CD4-positive, CD25-positive, alpha-beta regulatory T cell (primary cell): ENCODE measurements around the gene USP46. TPM values are rescaled to one million over a fixed set of nuclear protein-coding genes. Genes with fewer than 3 reads are reported as not detected.

Experiments used
- ATAC-seq, 2 donors: fragments of 150-1000 bp; cut with Tn5 transposase; one replicate each; pipeline ENCODE4 v1.10.0; 2021; ENCODE audit warnings: low read depth in 2 of 2, moderate number of reproducible peaks in 2 of 2, moderate library complexity in 1 of 2
- DNase-seq, 3 donors: peaks; one replicate each; pipeline versions ENCODE4 v3.0.0 to v3.0.0-alpha.2; 2012 to 2022; ENCODE audit warnings: mixed read lengths in 1 of 3
- H3K27ac ChIP-seq: one replicate; pipeline ENCODE4 v1.7.0; 2013; ENCODE audit warnings: mild to moderate bottlenecking, low read length; ENCODE audit not compliant: insufficient read depth, poor library complexity, severe bottlenecking
- H3K27me3 ChIP-seq: one replicate; pipeline ENCODE4 v1.7.0; 2013; ENCODE audit warnings: low read length; ENCODE audit not compliant: control insufficient read depth, insufficient read depth
- H3K36me3 ChIP-seq: one replicate; pipeline ENCODE4 v1.7.0; 2013; ENCODE audit warnings: mild to moderate bottlenecking, low read length, moderate library complexity; ENCODE audit not compliant: control insufficient read depth, insufficient read depth
- H3K4me1 ChIP-seq: 2 replicates; pipeline ENCODE4 v1.7.0; 2013; ENCODE audit warnings: mild to moderate bottlenecking, low read length; ENCODE audit not compliant: insufficient read depth, control insufficient read depth, poor library complexity, severe bottlenecking
- H3K4me3 ChIP-seq: one replicate; pipeline ENCODE4 v1.7.0; 2013; ENCODE audit warnings: low read depth, mild to moderate bottlenecking, low read length, moderate library complexity
- H3K9me3 ChIP-seq, 2 experiments: 1 replicate in 1 of 2; 2 replicates in 1 of 2; pipeline ENCODE4 v1.7.0; 2013; ENCODE audit warnings: low read length in 2 of 2, mild to moderate bottlenecking in 1 of 2, moderate library complexity in 1 of 2; ENCODE audit not compliant: control insufficient read depth in 2 of 2
- H3K27ac Mint-ChIP-seq, 3 donors: one replicate each; pipeline ENCODE4 v1.8.0; 2020 to 2022; ENCODE audit warnings: mild to moderate bottlenecking in 3 of 3, mixed read lengths in 3 of 3, moderate library complexity in 2 of 3
- H3K27me3 Mint-ChIP-seq: one replicate; pipeline ENCODE4 v1.8.0; 2022; ENCODE audit warnings: mild to moderate bottlenecking, mixed read lengths
- H3K36me3 Mint-ChIP-seq: one replicate; pipeline ENCODE4 v1.8.0; 2020; ENCODE audit warnings: mixed read lengths
- H3K4me1 Mint-ChIP-seq, 4 donors: one replicate each; pipeline ENCODE4 v1.8.0; 2020 to 2022; ENCODE audit warnings: mixed read lengths in 4 of 4, mild to moderate bottlenecking in 1 of 4
- H3K4me3 Mint-ChIP-seq, 4 donors: one replicate each; pipeline ENCODE4 v1.8.0; 2020 to 2022; ENCODE audit warnings: mild to moderate bottlenecking in 4 of 4, mixed read lengths in 4 of 4, moderate library complexity in 3 of 4
- H3K9me3 Mint-ChIP-seq, 7 donors: one replicate each; pipeline ENCODE4 v1.8.0; 2020 to 2022; ENCODE audit warnings: mixed read lengths in 7 of 7, mild to moderate bottlenecking in 3 of 7, moderate library complexity in 2 of 7
- polyA plus RNA-seq, 4 donors: library from polyadenylated mRNA; unstranded; fragments of 300-500 nt; fragmentation: Illumina TruSeq; gene quantifications; one replicate each; pipeline ENCODE4 v1.2.3, GENCODE V29; 2021
- total RNA-seq: library from RNA; stranded (reverse); gene quantifications from one replicate; pipeline ENCODE4 v1.2.3, GENCODE V29; 2022

USP46 gene
- total and polyA plus RNA-seq, 5 donors from 2014 or later, result 0.32 to 9.6 (median 1.7) TPM

- DNase-seq (no peak), ATAC-seq (no peak)
- H3K4me3 ChIP-seq, result no peak overlapping the region
- H3K36me3 Mint-ChIP-seq, result no peaks in the 10 kb centered on the region
- no peaks in the 10 kb centered on the region for H3K9me3 ChIP-seq
- peaks cover 9% of the 10 kb centered on the region for H3K27me3 Mint-ChIP-seq
- no peaks in the 10 kb centered on the region for H3K4me1 Mint-ChIP-seq
- H3K4me3 Mint-ChIP-seq, result no peak overlapping the region
- H3K4me1 ChIP-seq, result no peaks in the 10 kb centered on the region
- H3K27ac ChIP-seq, result no peak overlapping the region
- no peaks in the 10 kb centered on the region for H3K27me3 ChIP-seq
- H3K9me3 Mint-ChIP-seq, result peaks cover 0 to 2% (median 0%) of the 10 kb centered on the region in 7 donors
- H3K36me3 ChIP-seq, result no peaks in the 10 kb centered on the region
- no peak overlapping the region for H3K27ac Mint-ChIP-seq
These were observed 80.2 kb downstream of the USP46 start for GRCh38 chr4:52578951-52579350.

DNA sequence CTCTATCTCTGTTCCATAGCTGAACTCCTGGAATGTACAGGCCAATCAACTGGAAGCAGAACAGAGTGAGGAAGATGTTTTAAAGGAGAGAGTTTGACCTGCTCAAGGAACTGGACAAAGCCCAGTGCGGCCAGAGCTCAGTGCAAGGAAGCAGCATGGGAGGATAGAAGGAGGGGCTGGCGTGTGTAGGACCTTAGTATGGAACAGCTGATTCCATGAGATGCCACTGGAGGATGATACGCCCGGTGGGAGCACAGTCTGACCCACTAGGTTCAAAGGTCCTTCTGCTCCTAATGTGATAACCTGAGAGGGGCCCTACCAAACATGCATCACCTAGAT is 81.5 kb downstream of the USP46 start:
- Mint-ChIP-seq H3K4me3 (no peak overlapping the region), H3K27me3 (peaks cover 9% of the 10 kb centered on the region)

GRCh38 chr4:52576961-52577623 is 82.0 kb downstream of the USP46 start:
- Histone ChIP-seq H3K4me1 (no peaks in the 10 kb centered on the region), H3K27ac (no peak overlapping the region), H3K36me3 (no peaks in the 10 kb centered on the region), H3K27me3 (no peaks in the 10 kb centered on the region), H3K9me3 (no peaks in the 10 kb centered on the region), H3K4me3 (no peak overlapping the region)
- Mint-ChIP-seq H3K27me3 (peaks cover 9% of the 10 kb centered on the region), H3K4me1 (no peaks in the 10 kb centered on the region), H3K27ac (no peak overlapping the region), H3K9me3 (peaks cover 0 to 2% (median 0%) of the 10 kb centered on the region in 7 donors), H3K4me3 (no peak overlapping the region), H3K36me3 (no peaks in the 10 kb centered on the region)
- no peak for DNase-seq
- no peak for ATAC-seq

More for the DNA sequence above, 81.5 kb downstream of the USP46 start:
- Mint-ChIP-seq H3K36me3 (no peaks in the 10 kb centered on the region), H3K9me3 (peaks cover 0 to 2% (median 0%) of the 10 kb centered on the region in 7 donors), H3K4me1 (no peaks in the 10 kb centered on the region), H3K27ac (no peak overlapping the region)
- no peak overlapping the region for H3K4me3 ChIP-seq
- DNase-seq, result no peak
- H3K36me3 ChIP-seq, result no peaks in the 10 kb centered on the region
- no peaks in the 10 kb centered on the region for H3K27me3 ChIP-seq
- ATAC-seq, result no peak
- no peaks in the 10 kb centered on the region for H3K4me1 ChIP-seq
- H3K9me3 ChIP-seq, result no peaks in the 10 kb centered on the region
- H3K27ac ChIP-seq, result no peak overlapping the region

DNA sequence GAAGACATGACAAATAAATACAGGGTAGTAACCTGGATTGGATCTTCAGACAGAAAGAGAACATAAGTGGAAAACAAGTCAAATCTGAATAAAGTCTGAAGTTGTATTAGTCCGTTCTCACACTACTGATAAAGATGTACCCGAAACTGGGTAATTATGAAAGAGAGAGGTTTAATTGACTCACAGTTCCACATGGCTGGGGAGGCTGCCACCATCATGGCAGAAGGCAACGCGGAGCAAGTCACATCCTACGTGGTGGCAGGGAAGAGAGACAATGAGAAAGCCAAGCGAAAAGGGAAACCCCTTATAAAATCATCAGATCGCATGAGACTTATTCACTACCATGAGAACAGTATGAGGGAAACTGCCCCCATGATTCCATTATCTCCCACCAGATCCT is 82.8 kb downstream of the USP46 start:
- Histone ChIP-seq H3K4me1 (no peaks in the 10 kb centered on the region), H3K9me3 (no peaks in the 10 kb centered on the region), H3K4me3 (no peak overlapping the region), H3K27ac (no peak overlapping the region), H3K36me3 (no peaks in the 10 kb centered on the region), H3K27me3 (no peaks in the 10 kb centered on the region)
- no peak overlapping the region for H3K4me3 Mint-ChIP-seq
- DNase-seq, result no peak
- no peaks in the 10 kb centered on the region for H3K36me3 Mint-ChIP-seq
- no peak overlapping the region for H3K27ac Mint-ChIP-seq
- ATAC-seq, result no peak
- H3K4me1 Mint-ChIP-seq, result no peaks in the 10 kb centered on the region
- H3K9me3 Mint-ChIP-seq, result peaks cover 0 to 2% (median 0%) of the 10 kb centered on the region in 7 donors
- peaks cover 7% of the 10 kb centered on the region for H3K27me3 Mint-ChIP-seq

DNA sequence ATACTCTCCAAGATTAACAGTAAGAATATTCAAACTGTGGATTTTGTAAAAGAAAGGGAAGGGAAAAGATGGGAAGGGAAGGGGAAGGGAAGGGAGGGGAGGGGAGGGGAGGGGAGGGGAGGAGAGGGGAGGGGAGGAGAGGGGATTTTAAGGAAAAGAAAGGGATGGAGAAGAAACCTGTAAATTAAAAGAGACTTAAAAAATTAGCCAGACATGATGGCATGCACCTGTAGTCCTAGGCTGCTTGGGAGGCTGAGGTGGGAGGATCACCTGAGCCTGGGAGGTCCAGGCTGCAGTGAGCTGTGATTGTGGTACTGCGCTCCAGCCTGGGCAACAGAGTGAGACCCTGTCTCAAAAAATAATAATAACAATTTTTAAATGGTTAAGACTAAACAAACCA is 83.7 kb downstream of the USP46 start:
- no peak for DNase-seq
- Histone ChIP-seq H3K4me1 (no peaks in the 10 kb centered on the region), H3K27ac (no peak overlapping the region), H3K9me3 (no peaks in the 10 kb centered on the region), H3K27me3 (no peaks in the 10 kb centered on the region), H3K4me3 (no peak overlapping the region), H3K36me3 (no peaks in the 10 kb centered on the region)
- no peaks in the 10 kb centered on the region for H3K36me3 Mint-ChIP-seq
- H3K4me1 Mint-ChIP-seq, result no peaks in the 10 kb centered on the region
- peaks cover 0 to 2% (median 0%) of the 10 kb centered on the region in 7 donors for H3K9me3 Mint-ChIP-seq
- no peak overlapping the region for H3K27ac Mint-ChIP-seq
- H3K4me3 Mint-ChIP-seq, result no peak overlapping the region
- no peak for ATAC-seq
- peaks cover 5% of the 10 kb centered on the region for H3K27me3 Mint-ChIP-seq

DNA sequence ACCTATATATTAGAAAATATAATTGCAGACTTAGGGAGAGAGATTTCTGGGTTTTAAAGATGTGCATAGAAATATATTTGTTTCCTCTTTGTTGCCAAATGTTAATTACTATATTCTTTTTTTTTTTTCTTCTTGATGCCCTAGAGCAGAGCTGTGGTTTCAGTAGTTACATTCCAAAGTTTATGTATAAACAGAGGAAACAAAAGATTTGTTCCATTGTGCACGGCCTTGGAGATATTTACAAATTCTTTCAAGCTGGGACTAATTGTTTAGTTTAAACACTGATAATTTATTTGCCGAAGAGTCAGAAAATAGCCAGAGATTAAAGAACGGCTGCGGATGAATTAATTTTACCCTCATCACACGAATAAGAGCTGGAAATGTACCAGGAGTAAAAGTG is 85.1 kb downstream of the USP46 start:
- Mint-ChIP-seq H3K4me3 (no peak overlapping the region), H3K27me3 (peaks cover 5% of the 10 kb centered on the region)
- no peak for ATAC-seq

GRCh38 chr4:52573551-52573950 is 85.5 kb downstream of the USP46 start:
- Mint-ChIP-seq H3K27me3 (peaks cover 5% of the 10 kb centered on the region), H3K36me3 (no peaks in the 10 kb centered on the region), H3K4me3 (no peak overlapping the region), H3K27ac (no peak overlapping the region), H3K4me1 (no peaks in the 10 kb centered on the region), H3K9me3 (peaks cover 0 to 2% (median 0%) of the 10 kb centered on the region in 7 donors)
- Histone ChIP-seq H3K4me1 (no peaks in the 10 kb centered on the region), H3K36me3 (no peaks in the 10 kb centered on the region), H3K27ac (no peak overlapping the region), H3K9me3 (no peaks in the 10 kb centered on the region), H3K4me3 (no peak overlapping the region), H3K27me3 (no peaks in the 10 kb centered on the region)
- no peak for ATAC-seq
- DNase-seq, result no peak

More for the DNA sequence above, 85.1 kb downstream of the USP46 start:
- Histone ChIP-seq H3K4me1 (no peaks in the 10 kb centered on the region), H3K36me3 (no peaks in the 10 kb centered on the region), H3K9me3 (no peaks in the 10 kb centered on the region), H3K27me3 (no peaks in the 10 kb centered on the region), H3K4me3 (no peak overlapping the region), H3K27ac (no peak overlapping the region)
- Mint-ChIP-seq H3K27ac (no peak overlapping the region), H3K4me1 (no peaks in the 10 kb centered on the region), H3K36me3 (no peaks in the 10 kb centered on the region), H3K9me3 (peaks cover 0 to 2% (median 0%) of the 10 kb centered on the region in 7 donors)
- DNase-seq, result no peak

DNA sequence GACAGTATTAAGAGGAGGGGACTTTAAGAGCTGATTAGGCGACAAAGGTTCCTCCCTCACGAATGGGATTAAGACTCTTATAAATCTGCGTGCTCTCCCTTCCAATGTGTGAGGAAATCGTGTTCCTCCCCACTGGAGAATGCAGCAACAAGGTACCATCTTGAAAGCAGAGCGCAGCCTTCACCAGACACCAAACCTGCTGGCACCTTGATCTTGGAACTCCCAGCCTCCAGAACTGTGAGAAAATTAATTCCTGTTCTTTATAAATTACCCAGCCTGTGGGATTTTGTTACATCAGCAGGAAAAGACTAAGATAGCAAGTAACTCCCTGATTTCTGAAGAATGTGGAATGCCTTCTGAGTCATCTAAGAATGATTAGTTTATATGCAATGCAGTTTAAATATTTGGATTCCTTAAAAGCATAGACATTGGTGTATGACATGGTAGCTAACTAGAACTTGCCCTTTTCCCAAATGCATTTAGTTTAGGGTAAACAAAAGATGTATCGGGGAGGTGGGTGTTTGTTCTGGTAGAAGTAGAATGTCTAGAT is 86.1 kb downstream of the USP46 start:
- Histone ChIP-seq H3K4me3 (no peak overlapping the region), H3K27me3 (no peaks in the 10 kb centered on the region), H3K9me3 (no peaks in the 10 kb centered on the region), H3K36me3 (no peaks in the 10 kb centered on the region), H3K27ac (no peak overlapping the region), H3K4me1 (no peaks in the 10 kb centered on the region)
- no peak for DNase-seq
- H3K27ac Mint-ChIP-seq, result no peak overlapping the region
- H3K27me3 Mint-ChIP-seq, result peaks cover 2% of the 10 kb centered on the region
- no peaks in the 10 kb centered on the region for H3K4me1 Mint-ChIP-seq
- H3K4me3 Mint-ChIP-seq, result no peak overlapping the region
- no peaks in the 10 kb centered on the region for H3K36me3 Mint-ChIP-seq
- H3K9me3 Mint-ChIP-seq, result peaks cover 0 to 2% (median 0%) of the 10 kb centered on the region in 7 donors
- no peak for ATAC-seq
